Neuronal stem cell (in vitro differentiated cells): ENCODE measurements around the gene AZIN2.
A peak's percentile ranks its signal among the peaks of the same experiment; 100 is the strongest.

Experiments used
- DNase-seq: peaks from one replicate; pipeline ENCODE4 v3.0.0-alpha.2; 2013; ENCODE audit warnings: low spot score
- H2AFZ ChIP-seq: one replicate; pipeline ENCODE4 v1.6.1; 2013; ENCODE audit warnings: mild to moderate bottlenecking, low read length, inconsistent platforms
- H2AK5ac ChIP-seq: 2 replicates; pipeline ENCODE4 v1.6.1; 2013; ENCODE audit warnings: low read depth, mild to moderate bottlenecking, inconsistent platforms, low read length, moderate library complexity, mixed read lengths
- H2BK120ac ChIP-seq: 2 replicates; pipeline ENCODE4 v1.6.1; 2013; ENCODE audit warnings: low read depth, mild to moderate bottlenecking, inconsistent platforms, low read length, moderate library complexity, mixed read lengths
- H2BK12ac ChIP-seq: one replicate; pipeline ENCODE4 v1.6.1; 2013; ENCODE audit warnings: low read length, inconsistent platforms
- H2BK15ac ChIP-seq: 2 replicates; pipeline ENCODE4 v1.6.1; 2013; ENCODE audit warnings: mild to moderate bottlenecking, low read length, inconsistent platforms, mixed read lengths
- H2BK5ac ChIP-seq: one replicate; pipeline ENCODE4 v1.6.1; 2013; ENCODE audit warnings: inconsistent platforms, mild to moderate bottlenecking, low read length, moderate library complexity
- H3K14ac ChIP-seq: one replicate; pipeline ENCODE4 v1.6.1; 2013; ENCODE audit warnings: low read length, inconsistent platforms
- H3K18ac ChIP-seq: 2 replicates; pipeline ENCODE4 v1.6.1; 2013; ENCODE audit warnings: low read length, inconsistent platforms
- H3K23ac ChIP-seq: 2 replicates; pipeline ENCODE4 v1.6.1; 2013; ENCODE audit warnings: low read depth, mild to moderate bottlenecking, mixed read lengths, low read length, inconsistent platforms; ENCODE audit not compliant: poor library complexity
- H3K27ac ChIP-seq: replicated peaks from 3 replicates; pipeline ENCODE4 v1.5.1; 2013; ENCODE audit warnings: low read length, inconsistent platforms
- H3K27me3 ChIP-seq, 3 experiments: 2 replicates each; pipeline ENCODE4 v1.6.1; 2013; ENCODE audit warnings: low read length in 3 of 3, mild to moderate bottlenecking in 2 of 3, inconsistent platforms in 1 of 3, low read depth in 1 of 3, mixed read lengths in 1 of 3, moderate library complexity in 1 of 3; ENCODE audit not compliant: control insufficient read depth in 3 of 3, insufficient read depth in 3 of 3
- H3K36me3 ChIP-seq, 2 donors: replicated peaks in 1 of 2; 2 replicates each; pipeline ENCODE4 v1.6.1; 2013; ENCODE audit warnings: low read length in 2 of 2; ENCODE audit not compliant: control insufficient read depth in 2 of 2, insufficient read depth in 2 of 2
- H3K4ac ChIP-seq: 2 replicates; pipeline ENCODE4 v1.6.1; 2013; ENCODE audit warnings: inconsistent platforms, mild to moderate bottlenecking, low read length, moderate library complexity
- H3K4me1 ChIP-seq, 2 donors: 1 replicate in 1 of 2; 2 replicates in 1 of 2; pipeline ENCODE4 v1.6.1; 2013; ENCODE audit warnings: low read length in 2 of 2, low read depth in 1 of 2; ENCODE audit not compliant: control insufficient read depth in 2 of 2, insufficient read depth in 1 of 2
- H3K4me2 ChIP-seq: one replicate; pipeline ENCODE4 v1.6.1; 2013; ENCODE audit warnings: mild to moderate bottlenecking, low read length, inconsistent platforms; ENCODE audit not compliant: insufficient read depth, poor library complexity, severe bottlenecking
- H3K4me3 ChIP-seq, 2 donors: 2 replicates each; pipeline ENCODE4 v1.5.1; 2013; ENCODE audit warnings: low read length in 2 of 2, mild to moderate bottlenecking in 2 of 2, inconsistent platforms in 1 of 2, moderate library complexity in 1 of 2
- H3K79me1 ChIP-seq: one replicate; pipeline ENCODE4 v1.6.1; 2013; ENCODE audit warnings: low read depth, mild to moderate bottlenecking, inconsistent platforms, low read length, moderate library complexity
- H3K9ac ChIP-seq: one replicate; pipeline ENCODE4 v1.6.1; 2013; ENCODE audit warnings: mild to moderate bottlenecking, low read depth, low read length, inconsistent platforms; ENCODE audit not compliant: poor library complexity
- H3K9me3 ChIP-seq, 2 donors: replicated peaks in 1 of 2; 2 replicates each; pipeline versions ENCODE3 to v1.6.1; 2013; ENCODE audit warnings: low read length in 2 of 2, mild to moderate bottlenecking in 2 of 2, inconsistent platforms in 1 of 2, low read depth in 1 of 2, mixed read lengths in 1 of 2, moderate library complexity in 1 of 2; ENCODE audit not compliant: control insufficient read depth in 2 of 2, insufficient read depth in 1 of 2
- H4K8ac ChIP-seq: one replicate; pipeline ENCODE4 v1.6.1; 2013; ENCODE audit warnings: low read depth, mild to moderate bottlenecking, inconsistent platforms, low read length, moderate library complexity
- H4K91ac ChIP-seq: one replicate; pipeline ENCODE4 v1.6.1; 2013; ENCODE audit warnings: low read length, low read depth, mild to moderate bottlenecking, inconsistent platforms; ENCODE audit not compliant: poor library complexity
- WGBS, 2 donors: extraction: QIAGEN DNeasy Blood & Tissue Kit; methylation state at CpG; one replicate each; pipeline ENCODE4 v1.1.7; 2013; ENCODE audit warnings: missing lambda C conversion rate in 2 of 2, mixed read lengths in 1 of 2; ENCODE audit not compliant: insufficient read length in 2 of 2, insufficient replicate concordance in 1 of 2; ENCODE audit errors: extremely low coverage in 2 of 2; 5-methylcytosine and 5-hydroxymethylcytosine counted together

AZIN2 gene

DNA sequence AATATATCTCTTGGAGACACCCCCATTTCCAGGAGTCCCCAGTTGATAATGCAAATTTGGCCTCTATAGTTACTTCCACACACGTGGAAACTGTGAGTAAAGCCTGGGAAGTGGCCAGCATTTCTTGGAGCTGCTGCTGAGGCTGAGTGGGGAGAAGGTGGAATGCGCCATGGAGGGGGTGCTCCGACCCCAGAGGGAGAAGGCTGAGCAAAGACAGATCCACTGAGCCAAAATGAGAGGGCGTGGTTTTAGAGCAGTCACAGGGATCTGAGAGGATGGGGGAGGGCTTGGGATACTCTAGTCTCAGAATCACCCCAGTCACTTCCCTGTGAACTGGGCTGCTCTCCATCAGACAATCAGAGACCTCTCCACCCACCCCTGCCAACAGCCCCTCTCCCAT lies 62.2 kb downstream of the AZIN2 start:
- H4K8ac ChIP-seq: no peak overlapping the region
- H3K4me1 ChIP-seq: peaks cover 9 to 12% of the 10 kb centered on the region in 2 donors
- H2BK120ac ChIP-seq: no peak overlapping the region
- no peaks in the 10 kb centered on the region for H3K27me3 ChIP-seq
- no peak overlapping the region for H3K9ac ChIP-seq
- no peaks in the 10 kb centered on the region for H3K79me1 ChIP-seq
- peaks cover 2 to 43% of the 10 kb centered on the region in 2 donors for H3K36me3 ChIP-seq
- no peak overlapping the region for H2AK5ac ChIP-seq
- H3K4me2 ChIP-seq: no peak overlapping the region
- H2BK5ac ChIP-seq: no peak overlapping the region
- no peak overlapping the region for H3K4me3 ChIP-seq
- H2BK12ac ChIP-seq: no peak overlapping the region
- no peak overlapping the region for H3K27ac ChIP-seq
- H3K14ac ChIP-seq: no peak overlapping the region
- no peak for DNase-seq
- H2AFZ ChIP-seq: no peak overlapping the region
- WGBS, 2 donors: no CpG with 5 or more reads among the region's 4 CpGs
- H3K9me3 ChIP-seq: no peaks in the 10 kb centered on the region
- no peak overlapping the region for H3K4ac ChIP-seq
- H4K91ac ChIP-seq: no peak overlapping the region
- H3K18ac ChIP-seq: no peak overlapping the region
- H3K23ac ChIP-seq: no peak overlapping the region
- H2BK15ac ChIP-seq: no peak overlapping the region

DNA sequence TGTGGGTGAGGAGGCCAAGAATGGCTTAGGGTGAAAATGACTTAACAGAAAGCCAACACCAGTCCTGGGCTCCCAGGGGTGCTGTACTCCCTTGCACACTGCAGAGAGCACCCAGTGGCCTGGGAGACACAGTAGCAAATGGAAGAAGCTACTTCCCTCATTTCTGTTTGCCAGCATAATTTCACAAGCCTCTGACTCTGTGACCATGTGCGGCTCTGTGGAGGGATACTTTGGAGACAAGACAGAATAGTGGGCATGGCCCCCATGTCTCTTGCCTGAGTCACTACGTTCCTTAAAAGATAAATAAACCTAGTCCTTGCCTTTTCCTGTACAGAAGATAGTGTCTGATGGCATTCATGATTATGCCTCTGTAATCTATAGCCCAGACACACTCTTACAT lies 62.7 kb downstream of the AZIN2 start:
- no CpG with 5 or more reads among the region's 2 CpGs for WGBS, 2 donors
- Histone ChIP-seq H3K9me3 (no peaks in the 10 kb centered on the region), H3K9ac (no peak overlapping the region), H3K4me2 (no peak overlapping the region), H2BK5ac (no peak overlapping the region), H3K4me3 (no peak overlapping the region), H3K4me1 (peaks cover 9 to 11% of the 10 kb centered on the region in 2 donors), H2BK15ac (no peak overlapping the region), H4K91ac (no peak overlapping the region), H3K23ac (no peak overlapping the region), H3K18ac (no peak overlapping the region), H3K36me3 (peaks cover 2 to 48% of the 10 kb centered on the region in 2 donors), H2AK5ac (no peak overlapping the region), H3K27ac (no peak overlapping the region), H3K79me1 (no peaks in the 10 kb centered on the region), H3K27me3 (no peaks in the 10 kb centered on the region), H2AFZ (no peak overlapping the region), H3K14ac (no peak overlapping the region), H2BK120ac (no peak overlapping the region), H4K8ac (no peak overlapping the region), H3K4ac (no peak overlapping the region), H2BK12ac (no peak overlapping the region)
- no peak for DNase-seq

DNA sequence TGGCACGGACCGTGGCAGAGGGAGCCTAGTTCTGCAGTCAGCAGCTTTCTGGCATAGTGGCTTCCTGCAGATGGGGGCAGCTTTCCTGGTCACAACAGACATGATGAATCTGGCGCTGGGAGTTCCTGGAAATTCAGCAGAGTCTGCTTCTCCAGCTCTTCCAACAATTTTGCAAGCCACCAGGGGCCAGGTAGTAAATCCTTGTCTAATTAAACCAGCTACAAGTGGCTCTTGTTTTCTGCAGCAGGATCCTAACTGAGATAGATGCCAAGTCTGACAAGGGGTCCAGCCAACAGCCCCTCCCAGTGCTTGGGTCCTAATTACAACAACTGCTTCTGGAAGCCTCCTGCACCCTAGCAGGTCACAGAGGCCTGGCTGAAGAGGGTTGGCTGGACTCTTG lies 65.0 kb downstream of the AZIN2 start:
- Histone ChIP-seq H3K4me2 (no peak overlapping the region), H3K23ac (no peak overlapping the region), H3K9me3 (no peaks in the 10 kb centered on the region), H3K18ac (no peak overlapping the region), H3K4me1 (peaks cover 7 to 15% of the 10 kb centered on the region in 2 donors), H3K27me3 (no peaks in the 10 kb centered on the region), H2BK12ac (no peak overlapping the region), H3K4ac (no peak overlapping the region), H3K27ac (no peak overlapping the region), H3K4me3 (no peak overlapping the region), H2AFZ (no peak overlapping the region), H2BK120ac (no peak overlapping the region), H3K79me1 (no peaks in the 10 kb centered on the region), H2AK5ac (no peak overlapping the region), H3K9ac (no peak overlapping the region), H3K14ac (no peak overlapping the region), H3K36me3 (peaks cover 2 to 69% of the 10 kb centered on the region in 2 donors), H4K8ac (no peak overlapping the region), H2BK5ac (no peak overlapping the region), H2BK15ac (no peak overlapping the region), H4K91ac (no peak overlapping the region)
- DNase-seq: no peak
- WGBS, 2 donors: no CpG with 5 or more reads among the region's 3 CpGs

DNA sequence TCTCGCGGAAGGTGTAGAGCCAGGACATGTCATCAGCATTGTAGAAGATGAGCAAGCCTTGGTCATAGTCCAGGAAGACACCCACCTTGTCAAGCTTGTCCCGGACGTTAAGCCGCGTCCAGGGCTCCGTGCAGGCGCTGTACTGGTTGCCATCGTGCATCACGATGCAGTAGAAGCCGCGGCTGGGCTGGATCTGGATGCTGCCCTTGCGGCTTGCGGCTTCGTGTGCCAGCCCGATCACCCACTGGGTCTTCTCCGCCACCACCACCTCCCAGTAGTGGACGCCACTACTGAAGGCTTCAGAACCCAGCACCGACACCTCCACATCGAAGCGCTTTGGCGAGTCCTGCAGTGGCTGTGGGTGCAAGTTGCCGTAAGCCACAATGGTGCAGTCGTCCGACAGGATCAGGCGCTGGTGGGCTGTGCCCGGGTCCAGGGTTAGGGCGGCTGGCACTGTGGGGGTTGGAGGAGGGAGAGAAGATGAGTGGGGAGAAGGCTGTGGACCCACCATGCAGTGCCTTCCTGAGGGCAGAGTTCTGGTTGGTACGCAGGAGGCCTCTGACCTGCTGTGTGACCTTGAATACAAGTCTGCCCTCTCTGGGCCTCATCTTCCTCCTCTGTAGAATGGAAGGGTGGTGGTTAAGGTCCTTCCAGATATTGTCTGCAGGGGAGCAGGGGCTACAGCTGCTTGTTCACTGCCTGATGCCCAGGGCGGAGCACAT lies 66.5 kb downstream of the AZIN2 start:
- no peak overlapping the region for H3K4ac ChIP-seq
- no peak overlapping the region for H2BK5ac ChIP-seq
- WGBS, 2 donors: no CpG with 5 or more reads among the region's 30 CpGs
- H3K79me1 ChIP-seq: no peaks in the 10 kb centered on the region
- peak overlapping the region; percentile 27 for H4K91ac ChIP-seq
- no peaks in the 10 kb centered on the region for H3K27me3 ChIP-seq
- no peak overlapping the region for H3K4me2 ChIP-seq
- H3K27ac ChIP-seq: no peak overlapping the region
- no peak overlapping the region for H2AFZ ChIP-seq
- H3K9ac ChIP-seq: peak overlapping the region; percentile 52
- peaks cover 2 to 70% of the 10 kb centered on the region in 2 donors for H3K36me3 ChIP-seq
- no peak overlapping the region for H3K14ac ChIP-seq
- no peak overlapping the region for H2BK12ac ChIP-seq
- peaks cover 19 to 24% of the 10 kb centered on the region in 2 donors for H3K4me1 ChIP-seq
- peak overlapping the region; percentile 26 for H3K23ac ChIP-seq
- H3K9me3 ChIP-seq: no peaks in the 10 kb centered on the region
- no peak overlapping the region for H3K4me3 ChIP-seq
- peak overlapping the region; percentile 57 for H3K18ac ChIP-seq
- H2BK120ac ChIP-seq: no peak overlapping the region
- DNase-seq: no peak
- no peak overlapping the region for H4K8ac ChIP-seq
- H2BK15ac ChIP-seq: no peak overlapping the region
- peak overlapping the region; percentile 25 for H2AK5ac ChIP-seq
